HG03103 (cell line): ENCODE measurements around the gene TLCD3A.

Source experiments
- ATAC-seq: cut with Tn5 transposase; IDR thresholded peaks from one replicate; pipeline ENCODE4 v1.9.1; 2021; ENCODE audit warnings: low read depth; ENCODE audit not compliant: unreplicated experiment

Gene TLCD3A

DNA sequence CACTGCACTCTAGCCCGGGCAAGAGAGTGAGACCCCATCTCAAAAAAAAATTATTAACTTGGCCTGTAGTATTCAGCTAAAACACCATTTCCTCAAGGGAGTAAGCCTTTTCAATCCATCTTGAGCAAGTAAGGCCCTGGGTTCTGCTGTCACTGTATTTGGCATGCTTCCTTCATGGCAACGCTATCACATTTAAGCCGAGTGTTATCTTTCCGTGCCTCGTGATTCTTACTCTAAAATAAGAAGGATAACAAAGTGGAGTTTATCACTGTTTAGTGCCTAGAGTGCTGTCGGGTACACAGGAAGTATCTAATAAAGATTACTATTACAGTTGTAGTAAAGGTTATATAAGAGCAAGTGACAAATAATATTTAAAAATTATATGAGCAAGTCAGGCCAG lies 26.5 kb upstream of the TLCD3A start:
- no peak for ATAC-seq

DNA sequence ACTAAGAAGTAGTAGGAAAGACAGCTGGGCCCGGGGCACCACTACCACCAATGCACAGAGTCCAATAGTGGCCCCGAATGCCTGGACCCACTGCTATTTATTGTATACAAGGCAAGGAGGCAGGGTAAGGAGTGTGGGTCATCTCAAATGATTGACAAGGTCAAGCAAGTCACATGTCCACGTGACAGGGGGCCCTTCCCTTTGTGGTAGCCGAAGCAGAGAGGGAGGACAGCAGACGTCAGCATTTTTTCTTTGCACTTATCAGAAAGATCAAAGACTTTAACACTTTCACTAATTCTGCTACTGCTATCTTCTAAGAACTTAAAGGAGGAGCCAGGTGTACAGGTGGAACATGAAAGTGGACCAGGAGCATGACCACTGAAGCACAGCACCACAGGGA lies 24.3 kb upstream of the TLCD3A start:
- no peak for ATAC-seq

DNA sequence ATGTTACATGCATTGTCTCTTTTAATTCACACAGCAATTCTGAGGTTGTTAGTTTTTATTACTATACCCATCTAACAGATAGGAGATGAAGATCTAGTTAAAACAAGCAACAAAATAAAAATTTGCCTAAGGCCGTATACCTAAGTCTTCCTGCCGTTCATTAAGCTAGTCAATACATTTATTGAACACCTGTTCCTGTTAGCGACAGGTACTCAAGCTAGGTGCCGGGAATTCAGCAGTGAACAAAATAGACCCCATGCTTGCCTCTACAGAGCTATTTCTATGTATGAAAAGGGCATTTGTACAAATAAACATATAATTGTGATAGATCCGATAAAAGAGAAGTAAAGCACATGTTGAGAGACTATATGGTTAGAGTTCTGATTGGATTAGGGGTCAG lies 14.3 kb upstream of the TLCD3A start:
- no peak for ATAC-seq

GRCh38 chr17:720706-721539 lies 11.5 kb upstream of the TLCD3A start:
- no peak for ATAC-seq

DNA sequence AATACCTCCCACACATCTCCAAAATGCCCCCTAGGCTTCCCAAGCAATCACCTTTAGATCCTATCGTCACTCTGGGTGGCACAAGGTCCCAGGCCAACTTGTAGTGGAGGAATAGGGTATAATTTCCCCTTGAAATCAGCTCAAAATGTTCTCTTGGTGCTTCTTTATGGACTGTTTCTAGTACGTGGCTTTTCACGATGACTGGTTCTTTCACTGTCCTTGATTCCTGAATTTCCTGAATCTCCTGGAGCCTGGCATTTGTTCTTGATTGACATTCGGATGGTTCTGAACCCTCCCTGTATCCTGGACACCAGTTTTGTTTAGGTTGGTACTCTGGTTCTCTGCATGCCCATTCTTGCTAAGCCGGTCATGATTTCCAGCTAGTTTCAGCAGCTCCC lies 10.9 kb upstream of the TLCD3A start:
- ATAC-seq, result no peak

DNA sequence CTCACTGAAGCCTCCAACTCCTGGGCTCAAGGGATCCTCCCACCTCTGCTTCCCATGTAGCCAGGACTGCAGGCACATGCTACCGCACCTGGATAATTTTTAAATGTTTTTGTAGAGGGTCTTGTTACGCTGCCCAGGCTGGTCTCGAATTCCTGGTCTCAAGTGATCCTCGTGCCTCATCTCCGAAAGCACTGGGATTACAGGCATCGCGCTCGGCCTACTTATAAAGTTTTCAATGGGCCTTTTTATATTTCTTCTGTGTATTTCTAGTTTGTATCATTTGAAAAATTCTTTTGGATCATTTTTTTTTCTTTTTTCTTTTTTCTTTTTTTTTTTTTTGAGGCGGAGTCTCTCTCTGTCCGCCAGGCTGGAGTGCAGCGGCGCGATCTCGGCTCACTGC lies 7.3 kb upstream of the TLCD3A start:
- ATAC-seq, result no peak

DNA sequence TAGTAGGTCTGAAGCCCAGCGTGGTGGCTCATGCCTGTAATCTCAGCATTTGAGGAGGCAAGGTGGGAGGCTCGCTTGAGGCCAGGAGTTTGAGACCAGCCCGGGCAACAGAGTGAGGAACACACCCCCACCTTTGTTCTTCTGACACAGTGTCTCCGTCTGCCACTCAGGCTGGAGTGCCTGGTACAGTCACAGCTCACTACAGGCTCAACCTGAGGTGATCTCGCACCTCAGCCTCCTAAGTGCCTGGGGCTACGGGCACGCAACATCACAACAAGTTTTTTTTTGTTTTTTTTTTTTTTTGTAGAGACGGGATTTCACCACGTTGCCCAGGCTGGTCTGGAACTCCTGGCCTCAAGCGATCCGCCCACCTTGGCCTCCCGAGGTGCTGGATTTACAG lies 6.7 kb upstream of the TLCD3A start:
- ATAC-seq, result no peak

DNA sequence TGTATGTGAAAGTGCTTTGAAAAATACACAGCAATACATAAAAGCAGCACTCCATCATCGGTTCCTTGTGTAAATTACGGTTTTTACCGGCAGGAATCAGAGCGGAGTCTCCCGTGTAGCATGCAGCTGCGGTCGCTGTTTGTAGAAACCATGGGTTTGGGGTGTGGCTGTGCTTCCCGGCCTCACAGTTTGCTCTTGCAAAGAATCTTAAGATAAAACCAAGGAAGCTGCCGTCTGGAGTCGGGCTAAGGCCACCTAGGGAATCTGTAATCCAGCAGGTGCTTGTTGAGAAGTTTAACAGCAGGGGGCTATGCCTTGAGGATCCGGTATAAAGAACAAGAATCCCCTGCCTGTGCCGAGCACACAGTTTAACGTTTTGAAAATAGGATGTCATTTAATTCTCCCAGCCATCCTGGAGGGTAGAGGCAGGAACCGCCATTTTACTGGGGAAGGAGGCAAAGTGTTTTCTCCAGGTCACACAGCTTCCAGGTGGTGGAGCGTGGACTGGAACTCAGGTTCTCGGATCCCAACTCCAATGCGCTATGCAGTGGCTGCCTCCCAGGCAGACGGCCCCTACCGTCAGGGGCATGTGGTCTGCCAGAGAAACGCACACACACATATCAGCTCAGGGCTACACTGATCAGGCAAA lies 6.0 kb upstream of the TLCD3A start:
- no peak for ATAC-seq

GRCh38 chr17:728911-729310 lies 3.5 kb upstream of the TLCD3A start:
- no peak for ATAC-seq

DNA sequence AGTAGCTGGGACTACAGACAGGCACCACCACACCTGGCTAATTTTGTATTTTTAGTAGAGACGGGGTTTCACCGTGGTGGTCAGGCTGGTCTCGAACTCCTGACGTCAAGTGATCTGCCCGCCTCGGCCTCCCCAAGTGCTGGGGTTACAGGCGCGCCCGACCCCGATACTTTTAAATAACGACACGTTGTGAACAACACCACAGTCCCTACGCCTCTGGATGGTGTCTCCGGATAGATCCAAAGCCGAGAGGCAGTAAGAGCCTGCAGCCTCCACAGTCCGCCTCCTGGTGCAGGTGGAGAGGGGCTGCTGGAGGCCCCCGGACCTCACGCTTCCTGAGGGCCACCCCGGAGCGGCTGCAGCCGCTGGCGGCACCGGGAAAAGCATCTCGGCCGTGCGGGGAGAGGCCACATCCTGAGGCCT lies 741 bp upstream of the TLCD3A start:
- ATAC-seq, result peak; percentile 13

GRCh38 chr17:732902-733720 lies 715 bp downstream of the TLCD3A start:
- ATAC-seq, result peak; percentile 31

DNA sequence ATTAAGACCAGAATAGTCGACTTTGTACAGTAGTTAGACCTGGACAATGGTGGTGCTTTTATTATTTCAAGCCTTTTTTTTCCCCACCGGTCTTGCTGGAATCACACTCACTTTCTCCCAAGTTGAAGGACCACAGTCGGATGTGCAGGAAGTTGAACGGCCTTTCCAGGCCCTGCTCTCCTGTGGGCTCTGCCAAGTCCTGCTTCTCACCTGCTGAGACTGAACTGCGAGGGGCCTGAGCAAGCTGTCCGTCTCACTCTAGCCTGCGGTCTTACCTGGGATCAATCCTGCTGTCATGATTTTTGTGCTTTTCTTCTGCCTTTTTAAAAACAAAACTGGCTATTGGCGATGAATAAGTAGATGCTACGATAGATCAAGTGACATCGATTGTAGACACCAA lies 1.3 kb downstream of the TLCD3A start:
- ATAC-seq, result no peak

- ATAC-seq, result no peak
Observed at GRCh38 chr17:737561-738113, 5.2 kb downstream of the TLCD3A start.

DNA sequence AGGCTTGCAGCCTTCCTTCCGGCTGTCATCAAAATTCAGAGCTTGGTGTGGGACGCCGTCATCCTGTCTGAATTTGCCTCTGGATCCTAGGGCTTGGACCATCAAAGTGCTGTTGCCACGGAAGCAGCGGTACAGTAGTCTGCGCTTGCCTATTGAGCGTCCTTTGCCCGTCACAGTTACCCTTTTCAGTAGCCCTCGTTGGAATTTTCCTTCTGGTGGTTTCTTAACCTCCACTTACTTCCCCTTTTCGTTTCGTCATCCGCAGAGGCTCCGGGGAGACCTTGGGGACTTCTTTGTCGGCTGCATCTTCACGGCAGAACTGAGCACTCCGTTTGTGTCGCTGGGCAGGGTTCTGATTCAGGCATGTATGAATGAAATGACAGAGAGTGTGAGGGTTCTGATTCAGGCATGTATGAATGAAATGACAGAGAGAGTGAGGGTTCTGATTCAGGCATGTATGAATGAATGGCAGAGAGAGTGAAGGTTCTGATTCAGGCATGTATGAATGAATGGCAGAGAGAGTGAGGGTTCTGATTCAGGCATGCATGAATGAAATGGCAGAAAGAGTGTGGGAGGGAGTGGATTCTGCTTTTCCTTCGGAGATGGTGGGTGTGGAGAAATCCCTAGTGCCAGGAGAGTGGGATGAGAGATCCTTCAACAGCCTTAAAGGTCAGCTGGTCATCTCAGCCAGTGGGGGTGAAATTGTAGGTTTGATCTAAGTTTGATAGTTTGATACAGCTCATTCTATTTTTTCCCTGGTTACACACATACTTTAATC lies 8.0 kb downstream of the TLCD3A start:
- peak; percentile 80 for ATAC-seq

DNA sequence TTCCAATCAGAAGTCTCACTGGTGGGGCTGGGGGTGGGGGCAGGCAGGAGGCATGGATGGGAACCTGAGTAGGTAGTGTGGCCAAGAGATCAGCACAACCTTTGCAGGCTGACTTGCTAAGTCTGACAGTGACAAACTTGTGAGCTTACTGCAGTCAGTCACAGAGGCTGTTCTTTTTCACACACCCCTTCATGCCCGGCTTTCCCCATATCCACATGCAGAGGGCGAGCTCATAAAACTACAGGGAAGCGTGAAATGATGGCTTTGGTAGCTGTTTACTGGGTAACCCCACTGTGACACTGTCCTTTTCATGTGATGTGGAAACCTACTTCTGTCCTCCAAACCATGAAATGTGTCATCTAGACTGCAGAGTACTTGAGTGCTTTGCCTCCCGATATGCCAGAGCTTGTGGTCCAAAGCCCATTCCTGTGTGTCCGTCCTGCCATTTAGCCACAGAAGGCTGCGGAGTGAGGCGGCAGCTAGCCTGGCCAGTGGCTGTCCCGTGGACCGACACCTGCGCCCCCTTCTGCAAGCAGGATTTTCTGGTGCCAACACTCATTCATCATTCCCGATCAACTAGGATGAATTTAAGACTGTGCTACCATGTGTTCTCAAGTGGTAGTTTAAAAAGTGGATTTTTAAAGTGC lies 9.9 kb downstream of the TLCD3A start:
- no peak for ATAC-seq

DNA sequence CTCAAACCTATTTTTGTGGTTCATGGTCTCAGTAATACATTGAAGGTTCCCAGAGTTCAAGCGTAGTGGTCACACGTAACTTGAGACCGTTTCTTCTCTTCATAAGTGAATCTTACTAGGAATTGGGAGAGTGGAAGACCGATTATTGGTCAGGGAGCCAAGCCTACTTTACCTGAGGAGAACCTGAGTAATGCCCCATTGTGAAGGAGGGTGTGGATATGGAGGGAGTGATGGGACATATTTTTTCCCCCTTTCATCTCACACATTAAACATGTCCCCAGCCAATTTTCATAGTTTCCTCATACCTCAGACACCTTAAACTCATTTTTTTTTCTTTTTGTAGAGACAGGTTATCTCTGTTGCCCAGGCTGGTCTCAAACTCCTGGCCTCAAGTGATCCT lies 10.7 kb downstream of the TLCD3A start:
- ATAC-seq, result no peak

GRCh38 chr17:744937-745336 lies 12.5 kb downstream of the TLCD3A start:
- ATAC-seq, result no peak

- no peak for ATAC-seq
Observed at GRCh38 chr17:745406-745805, 13.0 kb downstream of the TLCD3A start.

DNA sequence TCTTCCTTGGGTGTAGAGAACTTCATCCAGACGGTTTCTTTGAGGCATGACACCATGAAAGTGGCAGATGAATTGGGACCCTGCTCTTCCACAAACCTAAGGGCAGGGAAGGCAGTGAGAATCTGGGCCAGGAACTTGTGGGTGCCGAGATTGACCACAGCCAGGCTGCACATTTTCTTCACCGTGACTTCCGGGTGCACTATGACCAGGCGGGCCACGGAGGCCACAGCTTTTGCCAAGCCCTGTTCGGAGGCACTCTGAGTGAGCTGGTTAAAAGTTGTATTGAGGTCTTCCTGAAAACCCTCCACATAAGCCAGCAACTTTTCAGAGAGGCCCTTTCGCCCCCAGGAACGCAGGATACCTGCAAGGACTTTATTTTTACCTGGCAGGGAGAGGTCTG lies 13.8 kb downstream of the TLCD3A start:
- no peak for ATAC-seq
